Upper lobe of left lung (tissue), 6 donors: ENCODE results near the gene CDKAL1. TPM values are rescaled to one million over a fixed set of nuclear protein-coding genes. Genes with fewer than 3 reads are reported as not detected.

Experiments
- ATAC-seq, 2 donors: fragments of 200-7000 bp; cut with Tn5 transposase; one replicate each; pipeline ENCODE4 v1.9.1; 2022; ENCODE audit warnings: mild to moderate bottlenecking in 2 of 2, moderate library complexity in 2 of 2; ENCODE audit not compliant: low FRiP score in 2 of 2
- DNase-seq, 2 donors: peaks; one replicate each; pipeline ENCODE4 v3.0.0-alpha.2; 2019 to 2020
- H3K27ac ChIP-seq, 4 donors: fragments of 200-600 bp; sonication (generic); one replicate each; pipeline ENCODE4 v1.5.1; 2016 to 2019
- H3K27me3 ChIP-seq, 4 donors: fragments of 200-600 bp; sonication (generic); one replicate each; pipeline ENCODE4 v1.5.1; 2017 to 2019
- H3K36me3 ChIP-seq, 4 donors: fragments of 200-600 bp; sonication (generic); one replicate each; pipeline ENCODE4 v1.5.1; 2016 to 2019
- H3K4me1 ChIP-seq, 4 donors: fragments of 200-600 bp; sonication (generic); one replicate each; pipeline ENCODE4 v1.5.1; 2018 to 2019
- H3K4me3 ChIP-seq, 4 donors: fragments of 200-600 bp; sonication (generic); one replicate each; pipeline ENCODE4 v1.5.1; 2017 to 2019; ENCODE audit warnings: mild to moderate bottlenecking in 2 of 4, moderate library complexity in 1 of 4
- H3K9me3 ChIP-seq, 4 donors: fragments of 200-600 bp; sonication (generic); one replicate each; pipeline ENCODE4 v1.5.1; 2018 to 2019
- CTCF ChIP-seq, 6 experiments: fragments of 450-650 bp in 4 of 6; fragments of 200-600 bp in 2 of 6; sonication (generic) in 2 of 6; IDR thresholded peaks; one replicate each; pipeline ENCODE4 v1.5.1; 2016 to 2019; ENCODE audit warnings: antibody characterized with exemption in 6 of 6
- EP300 ChIP-seq, 4 donors: sonication (generic); formaldehyde crosslinking; IDR thresholded peaks; one replicate each; pipeline ENCODE4 v1.5.1; 2017; ENCODE audit warnings: antibody characterized with exemption in 4 of 4, control low read depth in 2 of 4
- POLR2A ChIP-seq, 4 donors: fragments of 450-650 bp; IDR thresholded peaks; one replicate each; pipeline ENCODE4 v1.5.1; 2016 to 2017; ENCODE audit warnings: antibody characterized with exemption in 4 of 4, mild to moderate bottlenecking in 2 of 4
- POLR2AphosphoS5 ChIP-seq, 2 donors: sonication (generic); formaldehyde crosslinking; IDR thresholded peaks; one replicate each; pipeline ENCODE4 v1.5.1; 2017; ENCODE audit warnings: antibody characterized with exemption in 2 of 2
- WGBS, 2 donors: methylation state at CpG; one replicate each; pipeline ENCODE4 v1.1.5; 2017 to 2018; 5-methylcytosine and 5-hydroxymethylcytosine counted together
- total RNA-seq, 6 donors: library from RNA; depleted of rRNA in 4 of 6; stranded (reverse); fragments of >200 nt in 4 of 6; gene quantifications; one replicate each; pipeline versions ENCODE4 v1.1.0 to v1.2.1, GENCODE V29; 2016 to 2021
- donor health status: DM: no; HTN: no; CAD: no; lungs with moderate emphysema.
- donor health status: DM: no; HTN: yes; CAD: no; lungs with severe emphysema.

The CDKAL1 gene
- total RNA-seq, 6 donors from 2014 or later, result 9.4 to 22.6 (median 13.8) TPM

GRCh38 chr6:21102624-21103023 is 568.4 kb downstream of the CDKAL1 start:
- no peak overlapping the region for H3K4me3 ChIP-seq
- H3K36me3 ChIP-seq, result no peaks in the 10 kb centered on the region
- H3K27ac ChIP-seq, result no peak overlapping the region
- H3K27me3 ChIP-seq, result no peaks in the 10 kb centered on the region
- ATAC-seq (no peak), DNase-seq (no peak)
- TF ChIP-seq POLR2A (IDR thresholded peaks at IDR 0.05) (no peak), CTCF (IDR thresholded peaks at IDR 0.05) (no peak), POLR2AphosphoS5 (IDR thresholded peaks at IDR 0.05) (no peak), EP300 (IDR thresholded peaks at IDR 0.05) (no peak)
- peaks cover 0 to 8% (median 0%) of the 10 kb centered on the region in 4 donors for H3K4me1 ChIP-seq
- H3K9me3 ChIP-seq, result no peaks in the 10 kb centered on the region
- 83 to 86% methylated on average over 7 of the region's 7 CpGs for WGBS, 2 donors

GRCh38 chr6:21103626-21104224 is 569.5 kb downstream of the CDKAL1 start:
- WGBS, 2 donors, result 60 to 73% methylated on average over 4 of the region's 4 CpGs
- Histone ChIP-seq H3K27ac (no peak overlapping the region), H3K4me3 (no peak overlapping the region), H3K9me3 (no peaks in the 10 kb centered on the region), H3K36me3 (no peaks in the 10 kb centered on the region), H3K4me1 (peaks cover 0 to 8% (median 0%) of the 10 kb centered on the region in 4 donors), H3K27me3 (no peaks in the 10 kb centered on the region)
- TF ChIP-seq POLR2AphosphoS5 (IDR thresholded peaks at IDR 0.05) (no peak), EP300 (IDR thresholded peaks at IDR 0.05) (no peak), POLR2A (IDR thresholded peaks at IDR 0.05) (no peak), CTCF (IDR thresholded peaks at IDR 0.05) (no peak)
- ATAC-seq, result no peak
- DNase-seq, result no peak

GRCh38 chr6:21104288-21104687 is 570.0 kb downstream of the CDKAL1 start:
- peaks cover 0 to 9% (median 0%) of the 10 kb centered on the region in 4 donors for H3K4me1 ChIP-seq
- H3K36me3 ChIP-seq, result no peaks in the 10 kb centered on the region
- TF ChIP-seq EP300 (IDR thresholded peaks at IDR 0.05), result no peak
- TF ChIP-seq CTCF (IDR thresholded peaks at IDR 0.05), result no peak
- TF ChIP-seq POLR2A (IDR thresholded peaks at IDR 0.05), result no peak
- no peak for TF ChIP-seq POLR2AphosphoS5 (IDR thresholded peaks at IDR 0.05)
- 87 to 92% methylated on average over 2 of the region's 2 CpGs for WGBS, 2 donors
- no peak overlapping the region for H3K27ac ChIP-seq
- no peaks in the 10 kb centered on the region for H3K9me3 ChIP-seq
- no peak overlapping the region for H3K4me3 ChIP-seq
- no peak for DNase-seq
- no peaks in the 10 kb centered on the region for H3K27me3 ChIP-seq
- no peak for ATAC-seq

GRCh38 chr6:21107796-21108195 is 573.5 kb downstream of the CDKAL1 start:
- TF ChIP-seq POLR2A (IDR thresholded peaks at IDR 0.05) (no peak), POLR2AphosphoS5 (IDR thresholded peaks at IDR 0.05) (no peak), CTCF (IDR thresholded peaks at IDR 0.05) (no peak), EP300 (IDR thresholded peaks at IDR 0.05) (no peak)
- 93 to 96% methylated on average over 3 of the region's 3 CpGs for WGBS, 2 donors
- ATAC-seq, result no peak
- Histone ChIP-seq H3K27ac (no peak overlapping the region), H3K27me3 (no peaks in the 10 kb centered on the region), H3K4me3 (no peak overlapping the region), H3K36me3 (no peaks in the 10 kb centered on the region), H3K4me1 (peaks cover 0 to 15% (median 3%) of the 10 kb centered on the region in 4 donors), H3K9me3 (no peaks in the 10 kb centered on the region)
- DNase-seq, result no peak
